ENCODE measurements around the gene IYD. TPM values are rescaled to one million over a fixed set of nuclear protein-coding genes. Genes with fewer than 3 reads are reported as not detected.
"Not testable (repeated sequence)": the region's sequence is repeated elsewhere in the genome, so short reads cannot be mapped to it uniquely, and the experiment has no call there.

Gene IYD
- total RNA-seq, 1 experiment from 2014 or later, result 32.6 TPM

GRCh38 chr6:150444308-150444707 lies 75.5 kb downstream of the IYD start:
- POLR2A ChIA-PET, result no interaction called here
- Histone ChIP-seq H3K4me1 (no peaks in the 10 kb centered on the region), H3K4me3 (ENCODE audit: low read depth, low read length) (no peak overlapping the region), H3K9me3 (no peaks in the 10 kb centered on the region), H3K27me3 (replicated peaks; ENCODE audit: control insufficient read depth, insufficient read depth, low read length) (no peaks in the 10 kb centered on the region), H3K36me3 (ENCODE audit: control insufficient read depth, insufficient read depth, low read length) (no peaks in the 10 kb centered on the region)
- Mint-ChIP-seq H3K36me3 (ENCODE audit: insufficient read depth, unreplicated experiment) (no peaks in the 10 kb centered on the region), H3K4me3 (ENCODE audit: unreplicated experiment) (no peak overlapping the region), H3K4me1 (ENCODE audit: low read depth, unreplicated experiment) (no peaks in the 10 kb centered on the region), H3K9me3 (ENCODE audit: unreplicated experiment) (no peaks in the 10 kb centered on the region), H3K27ac (ENCODE audit: unreplicated experiment) (no peak overlapping the region), H3K27me3 (ENCODE audit: insufficient read depth, unreplicated experiment) (no peaks in the 10 kb centered on the region)
- TF ChIP-seq CTCF (IDR thresholded peaks at IDR 0.05; ENCODE audit: insufficient read depth in 1 of 2, low read depth in 1 of 2, low read length in 1 of 2, severe bottlenecking in 1 of 2, unreplicated experiment in 1 of 2), result no peak
- no peak for DNase-seq
- CTCF ChIA-PET, result no interaction called here
- intact Hi-C loops (cut with micrococcal nuclease; ENCODE audit: unreplicated experiment), result no loop called here
- BruUV-seq (replicated peaks), result no TSS peak

GRCh38 chr6:150445486-150445885 lies 76.7 kb downstream of the IYD start:
- ChIA-PET POLR2A (no interaction called here), CTCF (interaction anchor here (0.5 to 0.7 kb wide), 2 partner anchors 104 to 371 kb away, joined by 4 to 5 read pairs; no protein-coding TSS in a partner anchor)
- no peak for TF ChIP-seq CTCF (IDR thresholded peaks at IDR 0.05; ENCODE audit: insufficient read depth in 1 of 2, low read depth in 1 of 2, low read length in 1 of 2, severe bottlenecking in 1 of 2, unreplicated experiment in 1 of 2)
- no peak overlapping the region for H3K4me3 ChIP-seq (ENCODE audit: low read depth, low read length)
- no peaks in the 10 kb centered on the region for H3K4me1 Mint-ChIP-seq (ENCODE audit: low read depth, unreplicated experiment)
- no peaks in the 10 kb centered on the region for H3K9me3 Mint-ChIP-seq (ENCODE audit: unreplicated experiment)
- H3K4me3 Mint-ChIP-seq (ENCODE audit: unreplicated experiment), result no peak overlapping the region
- no peaks in the 10 kb centered on the region for H3K36me3 Mint-ChIP-seq (ENCODE audit: insufficient read depth, unreplicated experiment)
- no TSS peak for BruUV-seq (replicated peaks)
- no peaks in the 10 kb centered on the region for H3K27me3 Mint-ChIP-seq (ENCODE audit: insufficient read depth, unreplicated experiment)
- no peaks in the 10 kb centered on the region for H3K4me1 ChIP-seq
- H3K27ac Mint-ChIP-seq (ENCODE audit: unreplicated experiment), result no peak overlapping the region
- intact Hi-C loops (cut with micrococcal nuclease; ENCODE audit: unreplicated experiment), result no loop called here
- no peaks in the 10 kb centered on the region for H3K9me3 ChIP-seq
- H3K27me3 ChIP-seq (replicated peaks; ENCODE audit: control insufficient read depth, insufficient read depth, low read length), result no peaks in the 10 kb centered on the region
- no peak for DNase-seq
- no peaks in the 10 kb centered on the region for H3K36me3 ChIP-seq (ENCODE audit: control insufficient read depth, insufficient read depth, low read length)

GRCh38 chr6:150448221-150448620 lies 79.4 kb downstream of the IYD start:
- DNase-seq, result no peak
- H3K36me3 Mint-ChIP-seq (ENCODE audit: insufficient read depth, unreplicated experiment), result no peaks in the 10 kb centered on the region
- no peaks in the 10 kb centered on the region for H3K9me3 ChIP-seq
- no peaks in the 10 kb centered on the region for H3K4me1 ChIP-seq
- no peak overlapping the region for H3K4me3 Mint-ChIP-seq (ENCODE audit: unreplicated experiment)
- H3K4me1 Mint-ChIP-seq (ENCODE audit: low read depth, unreplicated experiment), result peaks cover 9% of the 10 kb centered on the region
- H3K27me3 Mint-ChIP-seq (ENCODE audit: insufficient read depth, unreplicated experiment), result no peaks in the 10 kb centered on the region
- no TSS peak for BruUV-seq (replicated peaks)
- H3K36me3 ChIP-seq (ENCODE audit: control insufficient read depth, insufficient read depth, low read length), result no peaks in the 10 kb centered on the region
- intact Hi-C loops (cut with micrococcal nuclease; ENCODE audit: unreplicated experiment), result no loop called here
- no peaks in the 10 kb centered on the region for H3K9me3 Mint-ChIP-seq (ENCODE audit: unreplicated experiment)
- ChIA-PET POLR2A (no interaction called here), CTCF (no interaction called here)
- TF ChIP-seq CTCF (IDR thresholded peaks at IDR 0.05; ENCODE audit: insufficient read depth in 1 of 2, low read depth in 1 of 2, low read length in 1 of 2, severe bottlenecking in 1 of 2, unreplicated experiment in 1 of 2), result no peak
- no peak overlapping the region for H3K4me3 ChIP-seq (ENCODE audit: low read depth, low read length)
- no peak overlapping the region for H3K27ac Mint-ChIP-seq (ENCODE audit: unreplicated experiment)
- no peaks in the 10 kb centered on the region for H3K27me3 ChIP-seq (replicated peaks; ENCODE audit: control insufficient read depth, insufficient read depth, low read length)

GRCh38 chr6:150449055-150449454 lies 80.2 kb downstream of the IYD start:
- H3K4me1 Mint-ChIP-seq (ENCODE audit: low read depth, unreplicated experiment); DNase-seq; H3K4me3 Mint-ChIP-seq (ENCODE audit: unreplicated experiment); BruUV-seq (replicated peaks); H3K9me3 Mint-ChIP-seq (ENCODE audit: unreplicated experiment); H3K27me3 Mint-ChIP-seq (ENCODE audit: insufficient read depth, unreplicated experiment); H3K4me3 ChIP-seq (ENCODE audit: low read depth, low read length); H3K27ac Mint-ChIP-seq (ENCODE audit: unreplicated experiment); H3K27me3 ChIP-seq (replicated peaks; ENCODE audit: control insufficient read depth, insufficient read depth, low read length); H3K9me3 ChIP-seq; CTCF ChIA-PET; H3K4me1 ChIP-seq; intact Hi-C loops (cut with micrococcal nuclease; ENCODE audit: unreplicated experiment); H3K36me3 Mint-ChIP-seq (ENCODE audit: insufficient read depth, unreplicated experiment); H3K36me3 ChIP-seq (ENCODE audit: control insufficient read depth, insufficient read depth, low read length); POLR2A ChIA-PET: not testable (repeated sequence)
